PC-3 (cell line): ENCODE results near the gene CARD11.

Experiments used
- CTCF ChIP-seq: fragments of 300-600 bp; sonication (generic); conservative IDR thresholded peaks from 2 replicates; pipeline ENCODE4 v1.5.1; 2017; ENCODE audit warnings: antibody characterized with exemption, low read depth, mild to moderate bottlenecking, low read length
- EZH2 ChIP-seq: fragments of 300-600 bp; sonication (generic); IDR thresholded peaks from one replicate; pipeline ENCODE4 v1.6.1; 2017; ENCODE audit warnings: antibody characterized with exemption, mild to moderate bottlenecking, low read length; ENCODE audit not compliant: unreplicated experiment

DNA sequence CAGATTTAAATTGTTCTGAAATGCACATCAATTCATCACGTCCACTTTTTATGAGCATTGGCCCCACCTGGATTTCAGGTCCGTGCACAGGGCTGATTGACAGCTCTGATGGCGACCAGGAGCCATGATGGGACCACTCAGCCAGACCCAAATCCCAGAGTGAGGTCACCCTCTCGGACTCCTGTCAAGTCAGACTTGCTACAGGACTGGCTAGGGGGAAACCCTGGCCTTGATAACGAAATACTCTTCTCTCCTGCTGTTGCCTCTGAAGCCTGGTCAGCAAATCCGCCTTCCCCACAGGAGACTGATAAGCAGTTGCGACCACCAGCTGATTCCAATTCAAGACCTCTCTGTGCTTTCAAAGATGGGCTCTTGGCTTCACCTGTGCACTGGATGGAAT, 76.4 kb downstream of the CARD11 start:
- TF ChIP-seq CTCF (no peak), EZH2 (no peak)
